GM21717 (cell line): ENCODE results near the gene RAE1.
"Not testable (repeated sequence)": the region's sequence is repeated elsewhere in the genome, so short reads cannot be mapped to it uniquely, and the experiment has no call there.

Experiments used
- ATAC-seq: cut with Tn5 transposase; IDR thresholded peaks from one replicate; pipeline ENCODE4 v1.9.1; 2021; ENCODE audit warnings: mild to moderate bottlenecking, moderate library complexity; ENCODE audit not compliant: unreplicated experiment

Gene RAE1

DNA sequence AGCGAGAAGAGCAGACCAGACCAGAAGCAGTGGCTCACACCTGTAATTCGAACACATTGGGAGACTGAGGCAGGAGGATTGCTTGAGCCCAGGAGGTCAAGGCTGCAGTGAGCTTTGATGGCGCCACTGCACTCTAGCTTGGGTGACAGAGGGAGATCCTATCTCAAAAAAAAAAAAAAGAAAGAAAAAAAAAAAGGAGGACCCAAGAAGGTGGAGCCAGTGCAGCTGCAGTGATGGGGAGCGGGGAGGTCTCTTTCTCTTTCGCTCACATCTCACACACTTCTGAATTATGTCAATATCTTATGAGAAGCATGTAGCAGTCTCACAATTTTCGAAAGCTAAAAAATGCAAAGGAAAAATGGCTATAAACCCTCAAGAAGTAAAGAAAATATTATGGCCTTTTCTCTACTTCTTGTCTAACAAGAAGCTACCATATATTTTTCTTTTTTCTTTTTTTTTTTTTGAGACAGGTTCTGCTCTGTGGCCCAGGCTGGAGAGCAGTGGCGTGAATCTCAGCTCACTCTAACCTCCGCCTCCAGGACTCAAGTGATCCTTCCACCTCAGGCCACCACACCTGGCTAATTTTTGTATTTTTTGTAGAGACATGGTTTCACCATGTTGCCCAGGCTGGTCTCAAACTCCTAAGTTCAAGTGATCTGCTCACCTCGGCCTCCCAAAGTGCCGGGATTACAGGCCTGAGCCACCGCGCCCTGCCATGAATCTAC lies 25.3 kb upstream of the RAE1 start:
- no peak for ATAC-seq

DNA sequence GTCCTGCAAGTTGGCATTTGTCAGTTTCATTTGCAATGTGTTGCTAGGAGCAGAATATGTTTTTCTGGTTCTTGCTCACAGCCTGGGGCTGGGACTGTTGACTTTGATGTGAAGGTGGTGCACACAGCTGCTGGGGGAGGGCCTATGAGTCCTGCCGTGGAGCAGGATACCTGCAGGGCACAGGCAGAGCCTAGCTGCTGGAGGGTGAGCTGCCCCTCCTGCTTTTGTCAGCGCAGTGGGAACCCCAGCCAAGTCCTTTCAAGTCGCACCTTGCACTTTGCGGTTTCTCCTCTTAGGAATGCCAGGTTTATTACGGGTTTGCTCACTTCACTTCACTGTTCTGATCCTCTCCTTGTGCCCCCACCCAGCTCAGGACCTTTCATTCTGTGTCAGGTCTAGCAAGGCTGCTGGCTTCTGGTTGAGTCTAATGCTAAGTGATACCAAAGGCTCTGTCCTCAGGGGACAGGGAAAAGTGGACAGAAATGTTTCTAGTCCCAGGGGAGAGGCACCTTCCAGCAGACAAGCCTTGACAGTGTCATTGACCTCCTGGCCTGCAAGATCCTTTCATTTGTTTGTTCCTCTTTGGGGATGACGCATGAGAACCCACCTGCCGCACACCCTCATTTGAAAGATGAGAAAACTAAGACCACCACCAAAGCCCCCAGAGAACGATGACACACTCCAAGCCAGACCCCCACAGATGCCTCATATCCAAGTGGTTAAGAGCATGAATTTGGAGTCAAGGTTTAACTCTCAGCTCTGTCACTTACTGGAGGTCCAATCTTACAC lies 24.2 kb upstream of the RAE1 start:
- ATAC-seq: no peak

GRCh38 chr20:57327820-57328219 lies 23.2 kb upstream of the RAE1 start:
- no peak for ATAC-seq

DNA sequence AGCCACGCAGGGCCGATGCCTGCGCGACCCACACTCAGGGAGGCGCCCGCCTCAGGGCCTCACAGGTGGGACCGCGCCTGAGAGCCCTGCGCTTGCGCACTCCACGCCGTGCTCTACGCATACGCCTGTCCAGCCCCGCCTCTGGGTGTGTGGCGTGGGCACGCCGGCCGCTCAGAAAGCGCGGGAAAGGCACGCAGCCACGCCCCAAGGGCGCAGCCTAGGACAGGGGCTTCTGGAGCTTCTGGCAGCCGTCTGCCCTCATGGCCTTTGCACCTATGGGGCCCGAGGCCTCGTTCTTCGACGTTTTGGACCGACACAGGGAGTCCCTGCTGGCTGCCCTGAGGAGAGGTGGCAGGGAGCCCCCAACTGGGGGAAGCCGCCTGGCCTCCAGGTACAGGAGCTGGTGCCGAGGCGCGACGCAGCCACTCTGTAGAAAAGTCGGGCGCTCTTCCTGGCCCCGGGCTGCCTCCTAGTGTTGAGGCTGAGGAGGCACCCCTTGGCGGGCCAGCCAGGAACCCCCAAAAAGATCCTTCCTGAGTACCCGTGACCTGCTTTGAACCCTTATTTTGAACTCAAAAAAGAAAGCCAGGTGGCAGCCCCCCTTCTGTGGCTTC lies 21.3 kb upstream of the RAE1 start, which contains the start of gene SPO11:
Gene SPO11, plus strand, starts transcription at position 196 of the 614 bp plus-strand sequence. Its CDS starts 65 bp downstream, at position 261.
- no peak for ATAC-seq

GRCh38 chr20:57330998-57331397 lies 20.1 kb upstream of the RAE1 start:
- ATAC-seq: no peak

- ATAC-seq: no peak
These were observed 18.7 kb upstream of the RAE1 start for GRCh38 chr20:57332105-57333089.

GRCh38 chr20:57335392-57335791 lies 15.7 kb upstream of the RAE1 start:
- ATAC-seq: no peak

DNA sequence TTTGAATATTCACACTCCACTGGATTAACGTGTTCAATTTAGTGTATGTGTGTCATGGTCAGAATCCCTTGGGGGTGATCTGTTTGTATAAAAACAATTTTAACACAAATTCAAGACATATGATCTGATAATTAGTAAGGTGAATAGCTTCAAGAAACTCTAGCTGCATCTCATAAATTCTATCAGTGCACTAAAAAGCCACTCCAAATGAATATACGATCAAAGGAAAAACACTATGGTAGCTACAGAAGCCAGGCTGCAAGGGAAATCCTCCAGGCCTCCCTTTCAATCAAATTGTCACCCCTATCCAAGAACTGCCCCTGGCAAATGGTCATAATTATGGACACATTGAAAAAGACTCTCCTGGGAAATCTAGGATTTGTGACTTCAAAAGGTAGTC lies 9.4 kb upstream of the RAE1 start:
- ATAC-seq: no peak

- no peak for ATAC-seq
These were observed 8.2 kb upstream of the RAE1 start for GRCh38 chr20:57342829-57343228.

GRCh38 chr20:57346477-57346876 lies 4.6 kb upstream of the RAE1 start:
- no peak for ATAC-seq

- no peak for ATAC-seq
These were observed 3.7 kb upstream of the RAE1 start for GRCh38 chr20:57347393-57347792.

DNA sequence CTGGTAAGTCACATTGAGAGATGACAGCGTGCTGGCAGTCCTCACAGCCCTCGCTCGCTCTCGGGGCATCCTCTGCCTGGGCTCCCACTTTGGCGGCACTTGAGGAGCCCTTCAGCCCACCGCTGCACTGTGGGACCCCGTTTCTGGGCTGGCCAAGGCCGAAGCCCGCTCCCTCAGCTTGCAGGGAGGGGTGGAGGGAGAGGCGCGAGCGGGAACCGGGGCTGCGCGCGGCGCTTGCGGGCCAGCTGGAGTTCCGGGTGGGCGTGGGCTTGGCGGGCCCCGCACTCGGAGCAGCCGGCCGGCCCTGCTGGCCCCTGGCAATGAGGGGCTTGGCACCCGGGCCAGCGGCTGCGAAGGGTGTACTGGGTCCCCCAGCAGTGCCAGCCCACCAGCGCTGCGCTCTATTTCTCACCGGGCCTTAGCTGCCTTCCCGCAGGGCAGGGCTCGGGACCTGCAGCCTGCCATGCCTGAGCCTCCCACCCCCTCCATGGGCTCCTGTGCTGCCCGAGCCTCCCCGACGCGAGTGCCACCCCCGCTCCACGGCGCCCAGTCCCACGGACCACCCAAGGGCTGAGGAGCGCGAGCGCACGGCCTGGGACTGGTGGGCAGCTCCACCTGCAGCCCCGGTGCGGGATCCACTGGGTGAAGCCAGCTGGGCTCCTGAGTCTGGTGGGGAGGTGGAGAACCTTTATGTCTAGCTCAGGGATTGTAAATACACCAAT lies 2.7 kb upstream of the RAE1 start:
- ATAC-seq: not testable (repeated sequence)

- ATAC-seq: not testable (repeated sequence)
These were observed 2.0 kb upstream of the RAE1 start for GRCh38 chr20:57348922-57349574.

- ATAC-seq: no peak
These were observed 859 bp upstream of the RAE1 start for GRCh38 chr20:57350081-57350710.

DNA sequence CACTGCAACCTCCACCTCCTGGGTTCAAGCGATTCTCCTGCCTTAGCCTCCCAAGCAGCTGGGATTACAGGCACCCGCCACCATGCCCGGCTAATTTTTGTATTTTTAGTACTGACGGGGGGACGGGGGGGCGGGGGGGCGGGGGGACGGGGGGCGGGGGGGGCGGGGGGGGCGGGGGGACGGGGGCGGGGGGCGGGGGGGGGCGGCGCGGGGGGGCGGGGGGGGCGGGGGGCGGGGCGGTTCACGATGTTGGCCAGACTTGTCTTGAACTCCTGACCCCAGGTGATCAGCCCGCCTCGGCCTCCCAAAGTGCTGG lies 371 bp upstream of the RAE1 start:
- ATAC-seq: not testable (repeated sequence)

DNA sequence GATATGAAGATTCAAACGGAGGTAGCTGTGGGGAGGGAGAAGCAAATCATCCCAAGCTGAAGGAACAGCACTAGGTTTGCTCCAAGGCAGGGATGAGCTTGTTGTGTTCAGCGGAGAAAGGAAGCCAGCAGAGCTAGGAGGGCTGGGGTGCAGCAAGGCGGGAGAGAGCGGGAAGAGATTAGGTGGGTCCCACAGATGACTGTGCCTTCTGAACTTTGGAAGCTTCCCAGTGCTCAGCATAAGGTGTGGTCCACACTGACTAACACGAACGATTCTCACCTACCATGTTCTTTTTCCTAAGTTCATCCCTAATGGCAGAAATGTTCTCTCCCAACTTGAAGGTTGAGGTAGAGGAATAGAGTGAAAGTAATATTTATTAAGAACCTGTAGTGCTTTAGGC lies 1.2 kb downstream of the RAE1 start:
- ATAC-seq: no peak

DNA sequence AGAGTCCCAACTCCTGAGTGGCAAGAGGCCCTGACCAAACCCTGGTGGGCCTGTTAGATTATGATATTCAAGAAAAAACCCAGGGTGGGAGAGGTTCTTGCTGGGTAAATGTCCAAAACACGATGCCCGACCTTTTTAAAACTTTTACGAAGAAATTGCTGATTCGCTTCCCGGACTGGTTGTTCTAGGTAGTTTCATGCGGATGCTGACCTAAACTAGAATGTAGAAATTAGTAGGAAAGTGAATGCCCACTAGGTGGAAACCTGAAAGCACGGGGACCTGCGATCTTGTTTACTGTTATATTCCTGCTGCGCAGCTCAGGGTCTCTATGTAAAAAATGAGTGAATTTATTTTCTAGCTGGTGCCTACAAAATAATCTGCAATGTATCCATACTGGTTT lies 2.3 kb downstream of the RAE1 start:
- ATAC-seq: no peak

- no peak for ATAC-seq
These were observed 10.5 kb downstream of the RAE1 start for GRCh38 chr20:57361517-57361916.

GRCh38 chr20:57364451-57364850 lies 13.4 kb downstream of the RAE1 start:
- no peak for ATAC-seq
